Fibroblast of mammary gland (primary cell): ENCODE measurements around the gene SYNJ2.

Experiments
- DNase-seq: peaks from one replicate; pipeline ENCODE4 v3.0.0-alpha.2; 2010; ENCODE audit warnings: low read depth
- H3K4me3 ChIP-seq: 2 replicates; pipeline ENCODE4 v1.5.1; 2011; ENCODE audit warnings: low read depth, mild to moderate bottlenecking, low read length, moderate library complexity; ENCODE audit not compliant: control insufficient read depth
- TF ChIP-seq, protein P1 (sequence below): conservative IDR thresholded peaks from 2 replicates; pipeline ENCODE4 v1.5.1; 2011; ENCODE audit warnings: low read depth, low read length, inconsistent platforms; ENCODE audit not compliant: control insufficient read depth, insufficient read depth

Gene SYNJ2

DNA sequence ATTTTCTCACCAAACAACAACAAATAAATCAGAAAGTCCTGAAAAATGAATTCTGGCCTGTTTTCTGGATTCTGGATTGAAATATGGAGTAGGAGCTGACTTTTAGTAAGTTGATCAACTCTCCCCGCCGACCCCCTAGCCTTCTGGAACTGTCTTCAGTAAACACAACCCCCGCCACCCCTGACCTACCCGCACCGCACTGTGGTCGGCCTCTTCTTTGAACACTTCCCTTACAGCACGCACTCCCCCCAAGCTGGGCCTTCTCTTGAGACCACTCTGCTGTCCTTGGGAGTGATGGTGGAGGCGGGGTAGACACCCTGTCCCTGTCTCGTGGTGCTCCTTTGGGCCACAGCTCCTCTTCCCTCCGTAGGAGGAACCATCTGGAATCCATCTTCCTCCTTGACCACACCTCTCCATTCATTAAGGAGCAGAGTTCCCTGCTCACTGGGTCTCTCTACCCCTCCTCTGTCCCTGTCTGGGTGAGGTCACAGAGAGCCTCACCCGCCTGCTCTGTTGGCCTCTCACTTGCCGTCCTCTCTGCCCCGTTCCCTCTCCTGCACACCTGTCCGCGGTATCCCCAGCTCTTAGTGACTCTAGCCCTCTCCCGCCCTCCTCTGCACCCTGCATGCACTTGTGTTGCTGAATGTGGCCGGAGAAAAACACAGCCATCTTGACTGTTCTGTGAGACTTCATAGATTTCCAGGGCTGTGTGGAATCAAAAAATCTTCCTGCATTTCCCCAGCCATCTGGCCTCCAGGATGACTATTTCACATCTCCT is 19.1 kb downstream of the SYNJ2 start:
- DNase-seq = no peak
- no peak overlapping the region for H3K4me3 ChIP-seq
- TF ChIP-seq, protein P1, sequence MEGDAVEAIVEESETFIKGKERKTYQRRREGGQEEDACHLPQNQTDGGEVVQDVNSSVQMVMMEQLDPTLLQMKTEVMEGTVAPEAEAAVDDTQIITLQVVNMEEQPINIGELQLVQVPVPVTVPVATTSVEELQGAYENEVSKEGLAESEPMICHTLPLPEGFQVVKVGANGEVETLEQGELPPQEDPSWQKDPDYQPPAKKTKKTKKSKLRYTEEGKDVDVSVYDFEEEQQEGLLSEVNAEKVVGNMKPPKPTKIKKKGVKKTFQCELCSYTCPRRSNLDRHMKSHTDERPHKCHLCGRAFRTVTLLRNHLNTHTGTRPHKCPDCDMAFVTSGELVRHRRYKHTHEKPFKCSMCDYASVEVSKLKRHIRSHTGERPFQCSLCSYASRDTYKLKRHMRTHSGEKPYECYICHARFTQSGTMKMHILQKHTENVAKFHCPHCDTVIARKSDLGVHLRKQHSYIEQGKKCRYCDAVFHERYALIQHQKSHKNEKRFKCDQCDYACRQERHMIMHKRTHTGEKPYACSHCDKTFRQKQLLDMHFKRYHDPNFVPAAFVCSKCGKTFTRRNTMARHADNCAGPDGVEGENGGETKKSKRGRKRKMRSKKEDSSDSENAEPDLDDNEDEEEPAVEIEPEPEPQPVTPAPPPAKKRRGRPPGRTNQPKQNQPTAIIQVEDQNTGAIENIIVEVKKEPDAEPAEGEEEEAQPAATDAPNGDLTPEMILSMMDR = no peak

DNA sequence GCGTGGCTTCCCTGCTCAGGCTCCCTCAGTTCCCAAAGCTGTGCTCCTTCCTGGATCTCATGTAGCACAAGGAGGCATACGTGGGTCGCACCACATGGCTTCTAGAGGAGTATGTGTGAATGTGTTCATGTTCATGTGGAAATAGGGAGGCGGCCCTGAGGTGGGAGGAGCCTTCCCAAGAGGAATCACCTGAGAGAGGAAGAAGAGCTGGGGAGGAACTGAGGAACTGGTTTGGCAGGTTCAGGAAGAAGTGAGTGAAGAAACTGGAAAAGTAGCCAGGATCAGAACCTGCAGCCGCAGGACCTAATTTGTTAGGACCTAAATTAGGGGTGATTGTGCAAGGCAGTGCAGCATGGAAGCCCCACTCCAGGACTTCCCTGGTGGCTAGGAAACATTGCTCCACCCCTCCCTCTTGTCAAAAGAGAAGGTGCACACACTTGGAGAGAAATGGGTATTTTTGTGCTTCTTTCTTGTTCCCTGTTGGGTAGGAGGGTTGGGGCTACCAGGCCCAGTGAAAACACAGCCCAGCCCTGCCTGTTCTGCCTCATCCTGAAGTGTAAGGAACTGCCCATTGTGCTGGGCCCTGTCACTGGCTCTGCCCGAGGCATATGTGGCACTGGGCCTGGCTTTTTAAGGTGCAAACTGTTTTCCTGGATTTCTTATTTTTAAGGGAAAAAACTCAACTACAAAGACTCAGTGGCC is 20.7 kb downstream of the SYNJ2 start:
- TF ChIP-seq, protein P1 = no peak
- no peak overlapping the region for H3K4me3 ChIP-seq
- no peak for DNase-seq

DNA sequence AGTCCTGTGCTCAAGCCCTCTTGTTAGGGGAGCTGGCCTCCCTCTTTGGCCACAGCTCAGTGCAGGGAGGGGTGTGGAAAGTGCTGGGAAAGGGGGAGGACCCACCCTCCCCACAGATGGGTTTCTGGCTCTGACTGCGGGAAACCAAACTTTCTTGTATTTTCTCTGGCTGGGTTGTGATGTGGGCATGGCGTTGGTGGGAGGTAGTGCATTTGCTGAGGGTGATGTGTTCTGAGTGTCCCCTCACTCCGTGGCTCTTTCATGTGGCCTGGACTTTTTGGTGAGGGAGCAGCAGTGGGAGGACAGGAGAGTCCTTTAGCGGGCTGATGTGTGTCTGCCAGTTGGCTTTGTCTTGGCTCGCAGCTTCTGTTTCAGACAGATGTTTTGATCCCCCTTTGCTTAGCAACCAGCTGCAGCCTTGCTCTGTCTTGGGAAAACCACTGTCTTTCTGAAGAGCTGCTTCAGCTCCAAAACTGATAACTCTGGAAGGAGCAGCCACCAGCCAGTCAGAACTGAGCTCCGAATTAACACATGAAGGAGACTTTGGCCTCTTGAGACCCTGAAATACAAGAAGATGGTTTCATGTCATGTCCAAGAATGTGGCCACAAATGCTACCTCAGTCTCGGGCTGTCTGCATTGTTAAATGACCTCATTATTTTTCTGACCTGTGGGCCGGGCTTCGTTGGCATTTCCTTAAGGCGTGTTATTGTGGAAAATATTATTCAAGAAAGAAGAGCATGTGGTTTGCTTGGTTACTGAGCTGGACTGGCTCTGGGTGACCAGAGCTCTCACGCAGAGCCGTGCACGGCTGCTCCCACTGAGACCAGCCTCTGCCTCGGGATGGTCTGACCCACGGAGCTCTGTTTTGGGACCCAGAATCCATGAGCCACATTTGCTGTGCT is 21.5 kb downstream of the SYNJ2 start:
- DNase-seq = peak; percentile 84
- no peak overlapping the region for H3K4me3 ChIP-seq
- TF ChIP-seq, protein P1 = no peak

DNA sequence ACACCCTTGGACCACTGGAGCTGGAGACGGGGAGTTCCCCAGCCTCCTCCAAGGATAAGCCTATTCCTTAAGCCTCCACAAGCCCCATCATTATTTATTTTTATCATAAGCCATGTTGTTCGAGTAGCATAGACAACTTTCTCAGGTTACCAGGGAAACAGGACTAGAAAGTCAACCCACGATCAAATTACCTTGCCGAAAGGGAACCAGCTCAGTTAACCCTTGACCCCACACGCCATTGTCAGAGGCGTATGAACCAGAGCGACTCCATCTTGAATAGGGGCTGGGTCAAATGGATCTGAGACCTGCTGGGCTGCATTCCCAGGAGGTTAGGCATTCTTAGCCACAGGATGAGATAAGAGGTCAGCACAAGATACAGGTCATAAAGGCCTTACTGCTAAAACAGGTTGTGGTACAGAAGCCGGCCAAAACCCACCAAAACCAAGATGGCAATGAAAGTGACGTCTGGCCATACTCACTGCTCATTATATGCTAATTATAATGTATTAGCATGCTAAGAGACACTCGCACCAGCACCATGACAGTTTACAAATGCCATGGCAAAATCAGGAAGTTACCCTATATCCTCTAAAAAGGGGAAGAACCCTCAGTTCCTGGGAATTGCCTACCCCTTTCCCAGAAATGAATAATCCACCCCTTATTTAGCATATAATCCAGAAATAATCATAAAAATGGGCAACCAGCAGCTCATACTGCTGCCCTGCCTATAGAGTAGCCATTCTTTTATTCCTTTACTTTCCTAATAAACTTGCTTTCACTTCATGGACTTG is 22.4 kb downstream of the SYNJ2 start:
- no peak for DNase-seq
- TF ChIP-seq, protein P1 = no peak
- H3K4me3 ChIP-seq = no peak overlapping the region

DNA sequence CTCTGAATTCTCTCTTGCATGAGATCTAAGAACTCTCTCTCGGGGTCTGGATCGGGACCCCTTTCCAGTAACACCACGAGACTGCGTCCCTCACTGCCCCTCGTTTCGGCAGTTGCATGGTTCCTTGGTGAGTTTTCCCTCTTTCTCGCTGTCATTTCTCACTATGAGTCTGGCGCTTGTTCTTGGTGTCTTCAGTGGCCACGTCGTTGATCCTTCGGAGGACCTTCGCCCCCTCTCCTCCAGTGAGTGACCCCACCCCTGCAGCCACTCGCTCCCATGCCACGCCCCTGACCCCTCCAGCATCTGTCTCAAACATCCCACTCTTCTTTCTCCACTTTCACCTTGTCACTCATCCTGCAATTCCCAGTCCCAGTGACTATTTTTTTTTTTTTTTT is 23.0 kb downstream of the SYNJ2 start:
- TF ChIP-seq, protein P1 = no peak
- DNase-seq = no peak
- no peak overlapping the region for H3K4me3 ChIP-seq
